ENCODE results near the gene CDKN2AIP.

Gene CDKN2AIP

GRCh38 chr4:183492791-183493222 is 48.4 kb downstream of the CDKN2AIP start:
- H3K27ac ChIP-seq (replicated peaks) = no peak overlapping the region
- H3K4me3 ChIP-seq (replicated peaks; ENCODE audit: insufficient read depth, low read length) = no peak overlapping the region
- no peak for TF ChIP-seq SPI1 (IDR thresholded peaks at IDR 0.05; ENCODE audit: borderline replicate concordance, low read depth)
- no peak for TF ChIP-seq GABPA (IDR thresholded peaks at IDR 0.05; ENCODE audit: low read depth)
- no peak for TF ChIP-seq CTCF (IDR thresholded peaks at IDR 0.05; ENCODE audit: insufficient read depth, low read length)
- no peak for TF ChIP-seq POLR2AphosphoS5 (IDR thresholded peaks at IDR 0.05; ENCODE audit: low read depth)
- TF ChIP-seq REST (IDR thresholded peaks at IDR 0.05; ENCODE audit: insufficient replicate concordance, low read depth) = no peak
- DNase-seq (ENCODE audit: low read depth in 1 of 2, low spot score in 1 of 2) = no peak
- no peaks in the 10 kb centered on the region for H3K27me3 ChIP-seq (ENCODE audit: insufficient read depth, poor library complexity, severe bottlenecking)

- TF ChIP-seq REST (IDR thresholded peaks at IDR 0.05; ENCODE audit: insufficient replicate concordance, low read depth) = no peak
- TF ChIP-seq GABPA (IDR thresholded peaks at IDR 0.05; ENCODE audit: low read depth) = no peak
- no peak for TF ChIP-seq POLR2AphosphoS5 (IDR thresholded peaks at IDR 0.05; ENCODE audit: low read depth)
- no peak for TF ChIP-seq SPI1 (IDR thresholded peaks at IDR 0.05; ENCODE audit: borderline replicate concordance, low read depth)
- no peak for TF ChIP-seq CTCF (IDR thresholded peaks at IDR 0.05; ENCODE audit: insufficient read depth, low read length)
- no peak overlapping the region for H3K27ac ChIP-seq (replicated peaks)
Measured at GRCh38 chr4:183493246-183493645, 48.8 kb downstream of the CDKN2AIP start.

GRCh38 chr4:183495184-183495583 is 50.7 kb downstream of the CDKN2AIP start:
- Histone ChIP-seq H3K4me3 (replicated peaks; ENCODE audit: insufficient read depth, low read length) (no peak overlapping the region), H3K27ac (replicated peaks) (no peak overlapping the region), H3K27me3 (ENCODE audit: insufficient read depth, poor library complexity, severe bottlenecking) (no peaks in the 10 kb centered on the region)
- no peak for DNase-seq (ENCODE audit: low read depth in 1 of 2, low spot score in 1 of 2)
- no peak for TF ChIP-seq POLR2AphosphoS5 (IDR thresholded peaks at IDR 0.05; ENCODE audit: low read depth)
- no peak for TF ChIP-seq REST (IDR thresholded peaks at IDR 0.05; ENCODE audit: insufficient replicate concordance, low read depth)
- TF ChIP-seq SPI1 (IDR thresholded peaks at IDR 0.05; ENCODE audit: borderline replicate concordance, low read depth) = no peak
- TF ChIP-seq GABPA (IDR thresholded peaks at IDR 0.05; ENCODE audit: low read depth) = no peak
- TF ChIP-seq CTCF (IDR thresholded peaks at IDR 0.05; ENCODE audit: insufficient read depth, low read length) = no peak

More at GRCh38 chr4:183493246-183493645, 48.8 kb downstream of the CDKN2AIP start:
- DNase-seq (ENCODE audit: low read depth in 1 of 2, low spot score in 1 of 2) = no peak
- Histone ChIP-seq H3K27me3 (ENCODE audit: insufficient read depth, poor library complexity, severe bottlenecking) (no peaks in the 10 kb centered on the region), H3K4me3 (replicated peaks; ENCODE audit: insufficient read depth, low read length) (no peak overlapping the region)

Data from HL-60 (cell line).